NCI-H2227 (cell line): ENCODE results near the gene SYNE2.
"Not testable (repeated sequence)": the region's sequence is repeated elsewhere in the genome, so short reads cannot be mapped to it uniquely, and the experiment has no call there.

Experiments used
- DNase-seq: peaks from one replicate; lab custom pipeline; 2025; ENCODE audit not compliant: unreplicated experiment; lab: John Stamatoyannopoulos, UW

SYNE2 gene

GRCh38 chr14:64012720-64013119, 159.9 kb downstream of the SYNE2 start:
- no peak for DNase-seq

GRCh38 chr14:64025479-64025878, 172.7 kb downstream of the SYNE2 start:
- no peak for DNase-seq

- DNase-seq, result no peak
Measured at GRCh38 chr14:64026600-64026999, 173.8 kb downstream of the SYNE2 start.

GRCh38 chr14:64035143-64035542, 182.3 kb downstream of the SYNE2 start:
- no peak for DNase-seq

GRCh38 chr14:64037869-64038745, 185.3 kb downstream of the SYNE2 start:
- not testable (repeated sequence) for DNase-seq

- no peak for DNase-seq
Measured at GRCh38 chr14:64038841-64039542, 186.2 kb downstream of the SYNE2 start.

- DNase-seq, result no peak
Measured at GRCh38 chr14:64040044-64040443, 187.2 kb downstream of the SYNE2 start.

GRCh38 chr14:64043296-64043695, 190.5 kb downstream of the SYNE2 start:
- DNase-seq, result not testable (repeated sequence)

- no peak for DNase-seq
Measured at GRCh38 chr14:64045091-64045490, 192.3 kb downstream of the SYNE2 start.

GRCh38 chr14:64049616-64050381, 197.0 kb downstream of the SYNE2 start:
- DNase-seq, result no peak

- DNase-seq, result no peak
Measured at GRCh38 chr14:64053694-64054669, 201.2 kb downstream of the SYNE2 start.

GRCh38 chr14:64059454-64060198, 206.8 kb downstream of the SYNE2 start:
- DNase-seq, result no peak

GRCh38 chr14:64060199-64060545, 207.4 kb downstream of the SYNE2 start:
- no peak for DNase-seq

GRCh38 chr14:64060648-64061096, 207.9 kb downstream of the SYNE2 start:
- DNase-seq, result peak; percentile 4

- no peak for DNase-seq
Measured at GRCh38 chr14:64061115-64061514, 208.3 kb downstream of the SYNE2 start.

- no peak for DNase-seq
Measured at GRCh38 chr14:64061706-64062105, 208.9 kb downstream of the SYNE2 start.

- peak; percentile 21 for DNase-seq
Measured at GRCh38 chr14:64062381-64063115, 209.7 kb downstream of the SYNE2 start.

- no peak for DNase-seq
Measured at GRCh38 chr14:64064447-64064846, 211.6 kb downstream of the SYNE2 start.
